Peyer's patch (tissue), 4 donors: Measurements from ENCODE around the gene CERS6.

ENCODE experiments used
- CTCF ChIP-seq, 6 experiments: fragments of 450-650 bp in 4 of 6; fragments of 200-600 bp in 2 of 6; sonication (generic) in 1 of 6; IDR thresholded peaks; one replicate each; pipeline ENCODE4 v1.5.1; 2017 to 2019; ENCODE audit warnings: antibody characterized with exemption in 6 of 6, mild to moderate bottlenecking in 3 of 6, moderate library complexity in 1 of 6
- POLR2A ChIP-seq, 2 donors: fragments of 450-650 bp; IDR thresholded peaks; one replicate each; pipeline ENCODE4 v1.5.1; 2017; ENCODE audit warnings: antibody characterized with exemption in 2 of 2, mild to moderate bottlenecking in 2 of 2, moderate library complexity in 2 of 2

- TF ChIP-seq CTCF (IDR thresholded peaks at IDR 0.05) (no peak), POLR2A (IDR thresholded peaks at IDR 0.05) (no peak)
Measured at GRCh38 chr2:168469281-168469988, 13.4 kb downstream of the CERS6 start.
